Left ventricle myocardium inferior (tissue), 1 donor: ENCODE measurements around the gene TLL1. TPM values are rescaled to one million over a fixed set of nuclear protein-coding genes. Genes with fewer than 3 reads are reported as not detected.

Source experiments
- DNase-seq: peaks from one replicate; pipeline ENCODE4 v3.0.0-alpha.2; 2020
- H3K27ac ChIP-seq: fragments of 200-600 bp; replicated peaks from 2 replicates; pipeline ENCODE4 v1.8.0; 2021
- H3K27me3 ChIP-seq: fragments of 200-600 bp; 2 replicates; pipeline ENCODE4 v1.8.0; 2021; ENCODE audit warnings: low read depth
- H3K36me3 ChIP-seq: fragments of 200-600 bp; 2 replicates; pipeline ENCODE4 v1.8.0; 2021
- H3K4me1 ChIP-seq: fragments of 200-600 bp; 2 replicates; pipeline ENCODE4 v1.8.0; 2021
- H3K4me3 ChIP-seq: fragments of 200-600 bp; 2 replicates; pipeline ENCODE4 v1.8.0; 2021; ENCODE audit warnings: mild to moderate bottlenecking, moderate library complexity
- H3K9me3 ChIP-seq: fragments of 200-600 bp; replicated peaks from 2 replicates; pipeline ENCODE4 v1.8.0; 2021
- CTCF ChIP-seq: fragments of 200-600 bp; IDR thresholded peaks from 2 replicates; pipeline ENCODE4 v1.8.0; 2021; ENCODE audit warnings: antibody characterized with exemption, mild to moderate bottlenecking, borderline replicate concordance
- intact Hi-C: fragments of 100-400 bp; cut with micrococcal nuclease; formaldehyde crosslinking; loops from one replicate; pipeline ENCODE4 v1.11.0; 2022
- total RNA-seq: library from RNA; stranded (reverse); fragmentation: NEBNext Ultra II Directional; extraction: Animal tissue kit (Norgen Biotek cat#: 25700); gene quantifications from one replicate; pipeline ENCODE4 v1.2.1, GENCODE V29; 2021
- donor health status: DM: no; HTN: yes; CAD: no; lungs with severe emphysema.

The TLL1 gene
- total RNA-seq, 1 donor from 2014 or later = 1.0 TPM

DNA sequence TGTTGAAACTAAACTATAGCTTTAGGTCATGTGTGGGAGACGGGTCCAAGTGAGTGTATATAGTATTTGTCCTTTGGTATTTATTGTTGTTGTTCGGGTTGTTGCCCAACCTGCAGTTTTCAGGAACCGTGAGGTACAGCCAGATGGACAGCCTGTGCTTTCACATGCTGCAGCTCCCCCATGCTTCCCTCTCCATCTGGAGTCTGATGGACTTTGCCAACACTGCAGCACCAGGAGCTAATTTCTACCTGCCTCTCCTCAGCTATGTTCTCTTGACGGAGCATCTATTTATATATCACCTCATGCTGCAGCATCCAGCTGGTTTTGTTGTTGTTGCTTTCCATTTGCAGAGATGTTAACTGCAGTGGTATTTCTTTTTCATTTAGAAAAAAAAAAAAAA, 80.1 kb downstream of the TLL1 start:
- Histone ChIP-seq H3K27ac (no peak overlapping the region), H3K27me3 (no peaks in the 10 kb centered on the region), H3K4me1 (no peaks in the 10 kb centered on the region), H3K4me3 (no peak overlapping the region), H3K9me3 (peaks cover 34% of the 10 kb centered on the region), H3K36me3 (no peaks in the 10 kb centered on the region)
- no peak for TF ChIP-seq CTCF
- DNase-seq = no peak
- intact Hi-C loops = no loop called here

DNA sequence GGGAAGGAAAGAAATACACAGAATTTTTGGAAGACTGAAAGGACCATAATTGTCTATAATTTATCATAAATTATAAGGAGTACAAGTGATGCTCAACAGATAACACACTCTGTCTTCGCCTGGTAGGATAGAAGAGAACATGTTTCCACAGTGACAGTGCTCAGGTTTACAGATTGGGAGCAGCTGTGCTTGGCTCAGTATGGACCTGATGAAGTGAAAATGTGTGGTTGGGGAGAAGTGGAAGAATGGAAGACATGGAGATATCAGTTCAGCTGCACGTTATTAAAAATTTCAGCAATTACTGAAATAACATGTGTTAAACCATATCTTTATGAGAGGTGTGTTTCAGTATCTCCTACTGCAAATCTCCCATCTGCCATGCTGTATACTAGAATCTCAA, 90.6 kb downstream of the TLL1 start:
- DNase-seq = no peak
- Histone ChIP-seq H3K27ac (no peak overlapping the region), H3K4me3 (no peak overlapping the region), H3K9me3 (peaks cover 48% of the 10 kb centered on the region), H3K36me3 (no peaks in the 10 kb centered on the region), H3K4me1 (no peaks in the 10 kb centered on the region), H3K27me3 (no peaks in the 10 kb centered on the region)
- intact Hi-C loops = no loop called here
- TF ChIP-seq CTCF = no peak

- DNase-seq = no peak
- Histone ChIP-seq H3K4me3 (no peak overlapping the region), H3K27me3 (no peaks in the 10 kb centered on the region), H3K36me3 (no peaks in the 10 kb centered on the region), H3K4me1 (no peaks in the 10 kb centered on the region), H3K9me3 (peaks cover 48% of the 10 kb centered on the region), H3K27ac (no peak overlapping the region)
- intact Hi-C loops = no loop called here
- no peak for TF ChIP-seq CTCF
Observed at GRCh38 chr4:165964591-165964990, 91.6 kb downstream of the TLL1 start.

GRCh38 chr4:165965503-165965902, 92.5 kb downstream of the TLL1 start:
- H3K9me3 ChIP-seq = peaks cover 48% of the 10 kb centered on the region
- TF ChIP-seq CTCF = no peak
- no peaks in the 10 kb centered on the region for H3K36me3 ChIP-seq
- intact Hi-C loops = no loop called here
- no peaks in the 10 kb centered on the region for H3K27me3 ChIP-seq
- no peak overlapping the region for H3K27ac ChIP-seq
- no peaks in the 10 kb centered on the region for H3K4me1 ChIP-seq
- H3K4me3 ChIP-seq = no peak overlapping the region
- DNase-seq = no peak

DNA sequence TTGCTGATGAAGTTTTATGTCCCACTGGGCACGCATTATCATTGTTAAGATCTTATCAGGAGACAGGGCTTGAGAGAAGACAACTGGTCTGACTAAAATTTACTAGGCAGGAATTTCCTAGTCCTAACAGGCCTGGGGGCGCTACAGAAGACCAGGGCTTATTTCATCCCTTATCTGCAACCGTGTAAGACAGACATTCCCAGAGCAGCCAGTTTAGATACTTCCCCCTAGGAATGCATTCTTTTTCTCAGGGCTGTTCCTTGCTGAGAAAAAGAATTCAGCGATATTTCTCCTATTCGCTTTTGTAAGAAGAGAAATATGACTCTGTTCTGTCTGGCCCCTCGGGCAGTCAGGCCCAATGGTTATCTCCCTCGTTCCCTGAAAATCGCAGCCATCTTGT, 93.8 kb downstream of the TLL1 start:
- no peaks in the 10 kb centered on the region for H3K27me3 ChIP-seq
- intact Hi-C loops = no loop called here
- no peak for TF ChIP-seq CTCF
- H3K27ac ChIP-seq = no peak overlapping the region
- H3K36me3 ChIP-seq = no peaks in the 10 kb centered on the region
- no peaks in the 10 kb centered on the region for H3K4me1 ChIP-seq
- no peak for DNase-seq
- H3K9me3 ChIP-seq = peaks cover 35% of the 10 kb centered on the region
- H3K4me3 ChIP-seq = no peak overlapping the region

DNA sequence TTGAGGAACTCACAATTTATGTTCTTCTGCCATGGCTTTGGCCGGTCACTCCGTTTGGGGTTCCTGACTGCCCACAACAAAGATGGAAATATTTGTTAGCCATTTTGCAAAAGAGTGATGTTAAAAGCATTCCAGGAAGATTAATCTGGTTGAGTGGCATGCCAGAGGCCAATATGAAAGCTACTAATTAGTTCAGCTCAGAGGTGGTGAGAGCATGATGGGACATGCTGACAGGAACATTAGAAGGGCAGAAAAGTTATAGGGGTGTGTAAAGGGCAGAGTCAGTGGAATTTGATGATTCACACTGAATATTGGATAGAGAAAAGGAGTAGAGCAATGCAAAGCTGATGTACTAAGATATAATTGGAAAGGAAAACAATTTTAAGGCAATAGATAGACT, 94.4 kb downstream of the TLL1 start:
- TF ChIP-seq CTCF = no peak
- H3K4me3 ChIP-seq = no peak overlapping the region
- no peaks in the 10 kb centered on the region for H3K27me3 ChIP-seq
- no peaks in the 10 kb centered on the region for H3K4me1 ChIP-seq
- DNase-seq = no peak
- no peaks in the 10 kb centered on the region for H3K36me3 ChIP-seq
- intact Hi-C loops = no loop called here
- H3K9me3 ChIP-seq = peaks cover 29% of the 10 kb centered on the region
- H3K27ac ChIP-seq = no peak overlapping the region
